ENCODE results near the gene RCAN2. TPM values are rescaled to one million over a fixed set of nuclear protein-coding genes. Genes with fewer than 3 reads are reported as not detected.

The RCAN2 gene
- total RNA-seq, 2 donors from 2014 or later, result 96.5 to 210 TPM

DNA sequence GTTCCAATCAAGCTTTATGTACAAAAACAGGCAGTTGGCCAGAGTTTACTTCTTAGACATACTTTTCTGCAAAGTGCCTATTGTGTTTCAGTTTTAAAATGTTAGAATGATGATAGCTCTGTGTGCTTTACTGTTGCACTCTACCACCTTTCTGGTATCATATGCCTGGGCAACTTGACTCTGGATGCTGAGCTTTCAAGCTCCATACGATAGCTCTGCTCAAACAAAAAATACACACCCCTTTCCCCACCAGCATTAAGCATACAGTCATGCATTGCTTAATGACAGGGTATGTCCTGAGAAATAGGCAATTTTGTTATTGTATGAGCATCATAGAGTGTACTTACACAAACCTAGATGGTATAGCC is 123.1 kb downstream of the RCAN2 start:
- H3K4me1 ChIP-seq, result peaks cover 0 to 14% of the 10 kb centered on the region in 2 donors
- TF ChIP-seq, protein P1, sequence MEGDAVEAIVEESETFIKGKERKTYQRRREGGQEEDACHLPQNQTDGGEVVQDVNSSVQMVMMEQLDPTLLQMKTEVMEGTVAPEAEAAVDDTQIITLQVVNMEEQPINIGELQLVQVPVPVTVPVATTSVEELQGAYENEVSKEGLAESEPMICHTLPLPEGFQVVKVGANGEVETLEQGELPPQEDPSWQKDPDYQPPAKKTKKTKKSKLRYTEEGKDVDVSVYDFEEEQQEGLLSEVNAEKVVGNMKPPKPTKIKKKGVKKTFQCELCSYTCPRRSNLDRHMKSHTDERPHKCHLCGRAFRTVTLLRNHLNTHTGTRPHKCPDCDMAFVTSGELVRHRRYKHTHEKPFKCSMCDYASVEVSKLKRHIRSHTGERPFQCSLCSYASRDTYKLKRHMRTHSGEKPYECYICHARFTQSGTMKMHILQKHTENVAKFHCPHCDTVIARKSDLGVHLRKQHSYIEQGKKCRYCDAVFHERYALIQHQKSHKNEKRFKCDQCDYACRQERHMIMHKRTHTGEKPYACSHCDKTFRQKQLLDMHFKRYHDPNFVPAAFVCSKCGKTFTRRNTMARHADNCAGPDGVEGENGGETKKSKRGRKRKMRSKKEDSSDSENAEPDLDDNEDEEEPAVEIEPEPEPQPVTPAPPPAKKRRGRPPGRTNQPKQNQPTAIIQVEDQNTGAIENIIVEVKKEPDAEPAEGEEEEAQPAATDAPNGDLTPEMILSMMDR (IDR thresholded peaks at IDR 0.05), result no peak
- H3K9me3 ChIP-seq, result no peaks in the 10 kb centered on the region
- DNase-seq (ENCODE audit: low spot score), result no peak
- H3K27ac ChIP-seq, result no peak overlapping the region
- no peak overlapping the region for H3K4me3 ChIP-seq
- H3K36me3 ChIP-seq, result no peaks in the 10 kb centered on the region
- no peaks in the 10 kb centered on the region for H3K27me3 ChIP-seq

DNA sequence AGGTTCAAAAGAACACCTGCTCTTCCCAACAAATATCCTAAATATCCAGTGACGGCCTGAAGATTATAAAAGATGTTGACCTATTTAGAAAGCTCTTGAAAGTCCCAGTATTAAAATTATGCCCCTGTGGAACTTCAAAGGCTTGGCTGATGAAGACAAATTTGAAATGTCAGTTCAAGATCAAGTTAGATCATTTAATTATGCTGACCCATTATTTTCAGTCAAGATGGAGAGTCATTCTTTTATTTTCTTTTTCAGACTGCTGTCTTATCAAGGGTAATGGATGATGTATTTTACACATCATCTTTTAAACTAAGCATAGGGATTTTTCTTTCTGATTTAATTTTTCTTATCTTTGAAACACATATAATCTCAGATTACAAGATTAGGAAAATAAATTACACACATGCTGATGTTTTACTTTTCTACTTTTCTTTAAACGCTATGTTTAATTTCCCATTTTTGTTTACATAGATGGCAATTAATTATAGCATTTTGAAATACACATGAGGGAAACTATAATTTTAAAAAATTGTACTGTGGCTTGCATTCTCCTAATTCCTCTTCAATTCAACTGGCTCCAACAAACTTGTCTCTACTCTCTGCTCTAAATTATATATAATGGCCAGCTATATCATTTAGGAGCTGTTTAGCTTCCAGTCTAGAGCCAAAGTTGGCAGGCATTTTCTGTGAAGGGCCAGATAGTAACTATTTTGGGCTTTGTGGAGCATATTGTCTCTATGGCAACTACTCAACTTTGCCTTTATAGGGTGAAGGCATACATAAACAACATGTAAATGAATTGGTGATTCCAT is 123.7 kb downstream of the RCAN2 start:
- H3K4me3 ChIP-seq, result no peak overlapping the region
- H3K27ac ChIP-seq, result no peak overlapping the region
- H3K27me3 ChIP-seq, result no peaks in the 10 kb centered on the region
- peaks cover 0 to 14% of the 10 kb centered on the region in 2 donors for H3K4me1 ChIP-seq
- H3K36me3 ChIP-seq, result no peaks in the 10 kb centered on the region
- no peak for DNase-seq (ENCODE audit: low spot score)
- TF ChIP-seq, protein P1 (IDR thresholded peaks at IDR 0.05), result no peak
- no peaks in the 10 kb centered on the region for H3K9me3 ChIP-seq

DNA sequence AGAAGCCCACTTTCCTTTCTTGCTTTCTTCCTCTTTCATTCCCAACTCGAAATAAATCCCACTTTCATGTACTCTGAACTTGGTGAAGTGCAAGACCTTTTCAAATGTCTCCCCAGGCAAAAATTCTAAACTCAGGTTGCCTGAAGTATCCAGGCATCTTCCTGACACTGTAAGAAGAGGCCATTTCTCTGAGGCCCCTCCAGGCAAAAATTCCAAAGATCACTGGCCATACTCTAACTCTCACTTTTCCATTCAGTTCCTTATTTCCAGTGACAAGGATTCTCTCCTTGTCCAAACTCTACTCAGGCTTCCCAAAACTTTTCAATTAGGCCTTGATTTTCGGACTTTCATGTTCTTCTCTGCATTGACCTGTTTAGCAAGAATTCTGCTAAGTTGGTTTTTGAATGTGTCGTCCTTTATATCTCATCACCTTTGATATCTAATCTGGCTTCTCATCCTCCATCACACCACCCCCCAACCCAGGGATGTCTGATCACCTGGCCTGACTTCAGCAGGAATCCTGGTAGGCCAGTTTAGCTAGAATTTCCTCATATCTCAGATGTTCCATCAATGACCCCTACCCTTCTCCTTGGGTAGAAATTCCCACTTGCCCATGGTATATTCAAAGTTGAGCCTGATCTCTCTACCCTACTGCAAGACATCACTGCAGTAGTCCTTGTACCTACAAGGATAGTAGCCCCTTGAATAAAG is 124.9 kb downstream of the RCAN2 start:
- TF ChIP-seq, protein P1 (IDR thresholded peaks at IDR 0.05), result no peak
- H3K4me1 ChIP-seq, result peaks cover 0 to 10% of the 10 kb centered on the region in 2 donors

DNA sequence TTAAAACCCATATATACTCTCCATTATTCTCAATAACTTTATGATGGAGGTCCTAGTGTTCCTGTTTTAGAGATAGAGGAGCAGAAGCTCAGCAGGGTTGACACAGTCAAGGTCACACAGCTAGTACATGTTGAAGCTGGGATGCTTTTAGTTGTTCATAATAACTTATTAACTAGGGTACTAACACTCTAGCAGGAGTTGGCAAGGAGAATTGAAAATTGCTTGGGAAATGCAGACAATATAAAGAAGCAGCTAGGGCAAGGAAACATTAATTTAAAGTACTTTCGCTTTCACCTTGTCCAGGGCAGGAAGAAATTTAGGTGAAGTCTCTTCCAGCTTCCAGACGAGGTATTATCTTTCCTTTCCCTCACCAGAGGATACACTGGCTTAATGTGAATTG is 133.7 kb downstream of the RCAN2 start:
- no peak overlapping the region for H3K4me3 ChIP-seq
- DNase-seq (ENCODE audit: low spot score), result no peak
- H3K27me3 ChIP-seq, result no peaks in the 10 kb centered on the region
- no peak overlapping the region for H3K27ac ChIP-seq
- H3K36me3 ChIP-seq, result no peaks in the 10 kb centered on the region
- TF ChIP-seq, protein P1 (IDR thresholded peaks at IDR 0.05), result no peak
- no peaks in the 10 kb centered on the region for H3K9me3 ChIP-seq
- peaks cover 0 to 30% of the 10 kb centered on the region in 2 donors for H3K4me1 ChIP-seq

More for the DNA sequence above, 124.9 kb downstream of the RCAN2 start:
- H3K27me3 ChIP-seq, result no peaks in the 10 kb centered on the region
- H3K36me3 ChIP-seq, result no peaks in the 10 kb centered on the region
- no peaks in the 10 kb centered on the region for H3K9me3 ChIP-seq
- no peak for DNase-seq (ENCODE audit: low spot score)
- no peak overlapping the region for H3K27ac ChIP-seq
- no peak overlapping the region for H3K4me3 ChIP-seq

DNA sequence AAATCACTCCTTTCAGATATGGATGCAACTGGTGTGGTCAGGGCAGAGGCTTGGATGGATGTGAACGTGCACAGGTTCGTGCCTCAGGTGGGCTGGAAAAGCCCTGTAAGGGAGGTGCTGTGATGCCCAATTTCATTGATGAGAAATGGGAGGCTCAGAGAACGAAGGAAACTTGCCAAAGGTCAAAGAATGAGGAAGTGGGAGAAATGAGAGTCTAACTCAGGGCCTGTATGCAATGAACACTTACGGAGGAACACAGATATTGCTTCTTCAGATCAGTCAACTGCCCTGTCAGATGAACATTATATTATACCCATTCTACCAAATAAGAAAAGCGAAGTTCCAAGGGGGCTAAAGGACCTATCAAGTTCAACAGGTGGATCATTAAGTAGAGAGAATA is 134.7 kb downstream of the RCAN2 start:
- Histone ChIP-seq H3K27me3 (no peaks in the 10 kb centered on the region), H3K27ac (no peak overlapping the region), H3K9me3 (no peaks in the 10 kb centered on the region), H3K36me3 (no peaks in the 10 kb centered on the region), H3K4me3 (no peak overlapping the region), H3K4me1 (peaks cover 0 to 40% of the 10 kb centered on the region in 2 donors)
- no peak for DNase-seq (ENCODE audit: low spot score)
- TF ChIP-seq, protein P1 (IDR thresholded peaks at IDR 0.05), result no peak

Data from right atrium auricular region (tissue), 2 donors.